Gastrocnemius medialis (tissue), 4 donors: ENCODE results near the gene MAP3K19.

ENCODE experiments used
- POLR2A ChIP-seq, 2 donors: fragments of 450-650 bp; IDR thresholded peaks; one replicate each; pipeline ENCODE4 v1.6.1; 2017; ENCODE audit warnings: antibody characterized with exemption in 2 of 2, mild to moderate bottlenecking in 2 of 2, moderate library complexity in 2 of 2
- TF ChIP-seq, protein P1 (sequence below), 5 experiments: fragments of 450-650 bp in 3 of 5; fragments of 200-600 bp in 2 of 5; sonication (generic) in 2 of 5; IDR thresholded peaks in 4 of 5; conservative IDR thresholded peaks in 1 of 5; 1 replicate in 4 of 5; 2 replicates in 1 of 5; pipeline ENCODE4 v1.5.1; 2016 to 2019; ENCODE audit warnings: antibody characterized with exemption in 5 of 5, mild to moderate bottlenecking in 3 of 5, moderate library complexity in 3 of 5

DNA sequence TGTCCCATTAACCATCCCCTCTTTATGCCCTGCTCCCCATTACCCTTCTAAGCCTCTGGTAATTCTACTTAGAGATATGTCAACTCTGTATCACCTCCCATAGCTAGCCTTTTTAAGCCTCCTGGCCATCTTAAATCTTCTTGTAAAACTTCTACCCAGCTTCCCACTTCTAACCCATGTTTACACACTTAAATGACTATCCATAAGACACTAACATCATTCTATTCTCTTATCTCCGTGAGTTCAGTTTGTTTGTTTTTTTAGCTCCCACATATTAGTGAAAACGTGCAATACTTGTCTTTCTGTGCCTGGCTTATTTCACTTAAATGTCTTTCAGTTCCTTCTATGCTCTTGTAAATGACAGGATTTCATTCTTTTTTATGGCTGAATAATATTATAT is 47.3 kb upstream of the MAP3K19 start:
- TF ChIP-seq, protein P1, sequence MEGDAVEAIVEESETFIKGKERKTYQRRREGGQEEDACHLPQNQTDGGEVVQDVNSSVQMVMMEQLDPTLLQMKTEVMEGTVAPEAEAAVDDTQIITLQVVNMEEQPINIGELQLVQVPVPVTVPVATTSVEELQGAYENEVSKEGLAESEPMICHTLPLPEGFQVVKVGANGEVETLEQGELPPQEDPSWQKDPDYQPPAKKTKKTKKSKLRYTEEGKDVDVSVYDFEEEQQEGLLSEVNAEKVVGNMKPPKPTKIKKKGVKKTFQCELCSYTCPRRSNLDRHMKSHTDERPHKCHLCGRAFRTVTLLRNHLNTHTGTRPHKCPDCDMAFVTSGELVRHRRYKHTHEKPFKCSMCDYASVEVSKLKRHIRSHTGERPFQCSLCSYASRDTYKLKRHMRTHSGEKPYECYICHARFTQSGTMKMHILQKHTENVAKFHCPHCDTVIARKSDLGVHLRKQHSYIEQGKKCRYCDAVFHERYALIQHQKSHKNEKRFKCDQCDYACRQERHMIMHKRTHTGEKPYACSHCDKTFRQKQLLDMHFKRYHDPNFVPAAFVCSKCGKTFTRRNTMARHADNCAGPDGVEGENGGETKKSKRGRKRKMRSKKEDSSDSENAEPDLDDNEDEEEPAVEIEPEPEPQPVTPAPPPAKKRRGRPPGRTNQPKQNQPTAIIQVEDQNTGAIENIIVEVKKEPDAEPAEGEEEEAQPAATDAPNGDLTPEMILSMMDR (IDR thresholded peaks at IDR 0.05 in 4 of 5, conservative IDR thresholded peaks at IDR 0.05 in 1 of 5), result no peak
- no peak for TF ChIP-seq POLR2A (IDR thresholded peaks at IDR 0.05)
